ENCODE data around the gene ANKMY1. TPM values are rescaled to one million over a fixed set of nuclear protein-coding genes. Genes with fewer than 3 reads are reported as not detected.

Gene ANKMY1
- total and polyA plus RNA-seq, 4 donors: 9.3 to 34.8 (median 14.8) TPM

- no peak for TF ChIP-seq CTCF (IDR thresholded peaks at IDR 0.05; ENCODE audit: control extremely low read depth, extremely low read depth)
- H3K4me3 ChIP-seq: no peak overlapping the region
- no peak overlapping the region for H3K27ac ChIP-seq (ENCODE audit: low read depth in 1 of 2, low read length in 1 of 2)
- H3K9me3 ChIP-seq (ENCODE audit: control insufficient read depth in 4 of 4, insufficient read depth in 3 of 4, low read length in 3 of 4): no peaks in the 10 kb centered on the region
- ATAC-seq (ENCODE audit: insufficient read depth, low FRiP score) (no peak), DNase-seq (no peak)
- no peaks in the 10 kb centered on the region for H3K27me3 ChIP-seq (ENCODE audit: control insufficient read depth in 3 of 3, insufficient read depth in 3 of 3, low read length in 2 of 3)
- peaks cover 0 to 9% (median 5%) of the 10 kb centered on the region in 5 donors for H3K4me1 ChIP-seq (ENCODE audit: control insufficient read depth in 5 of 5, insufficient read depth in 5 of 5, low read length in 5 of 5)
- H3K36me3 ChIP-seq (ENCODE audit: control insufficient read depth in 4 of 4, insufficient read depth in 4 of 4, low read length in 4 of 4): peaks cover 0 to 35% (median 0%) of the 10 kb centered on the region in 4 donors
- WGBS, 2 donors: 94% methylated on average over 16 of the region's 16 CpGs
- no peak overlapping the region for H3K9ac ChIP-seq (ENCODE audit: insufficient read depth in 1 of 2, low read length in 2 of 2)
Measured at GRCh38 chr2:240600451-240600961, 42.7 kb upstream of the ANKMY1 start.

DNA sequence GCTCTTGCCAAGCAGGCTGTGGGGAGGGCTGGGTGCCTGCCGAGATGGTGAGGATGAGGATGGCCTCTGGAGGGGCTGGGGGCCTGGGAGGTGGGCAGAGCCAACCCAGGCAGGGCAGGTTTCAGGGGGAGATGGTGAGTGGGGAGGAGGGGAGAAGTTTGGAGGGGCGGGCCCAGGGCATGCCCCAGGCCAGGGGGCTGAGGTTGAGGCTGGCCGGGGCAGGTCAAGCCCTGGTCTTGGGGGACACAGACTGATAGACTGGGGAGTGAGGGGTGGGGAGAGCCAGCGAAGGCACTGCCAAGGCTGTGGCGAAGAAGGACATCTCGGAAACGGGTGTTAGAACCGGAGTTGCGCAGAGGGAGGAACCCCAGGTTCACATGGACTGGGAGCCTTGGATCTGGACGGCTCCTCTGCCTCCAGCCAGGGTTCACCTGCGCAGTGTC is 41.4 kb upstream of the ANKMY1 start:
- Histone ChIP-seq H3K9me3 (ENCODE audit: control insufficient read depth in 4 of 4, insufficient read depth in 3 of 4, low read length in 3 of 4) (no peaks in the 10 kb centered on the region), H3K4me3 (no peak overlapping the region), H3K27me3 (ENCODE audit: control insufficient read depth in 3 of 3, insufficient read depth in 3 of 3, low read length in 2 of 3) (no peaks in the 10 kb centered on the region), H3K9ac (ENCODE audit: insufficient read depth in 1 of 2, low read length in 2 of 2) (no peak overlapping the region), H3K4me1 (ENCODE audit: control insufficient read depth in 5 of 5, insufficient read depth in 5 of 5, low read length in 5 of 5) (peaks cover 0 to 16% (median 0%) of the 10 kb centered on the region in 5 donors), H3K27ac (ENCODE audit: low read depth in 1 of 2, low read length in 1 of 2) (no peak overlapping the region), H3K36me3 (ENCODE audit: control insufficient read depth in 4 of 4, insufficient read depth in 4 of 4, low read length in 4 of 4) (peaks cover 0 to 43% (median 0%) of the 10 kb centered on the region in 4 donors)
- DNase-seq (no peak), ATAC-seq (ENCODE audit: insufficient read depth, low FRiP score) (no peak)
- no peak for TF ChIP-seq CTCF (IDR thresholded peaks at IDR 0.05; ENCODE audit: control extremely low read depth, extremely low read depth)
- WGBS, 2 donors: 94 to 97% methylated on average over 11 of the region's 11 CpGs

- Histone ChIP-seq H3K9me3 (ENCODE audit: control insufficient read depth in 4 of 4, insufficient read depth in 3 of 4, low read length in 3 of 4) (no peaks in the 10 kb centered on the region), H3K4me1 (ENCODE audit: control insufficient read depth in 5 of 5, insufficient read depth in 5 of 5, low read length in 5 of 5) (peaks cover 0 to 16% (median 0%) of the 10 kb centered on the region in 5 donors), H3K36me3 (ENCODE audit: control insufficient read depth in 4 of 4, insufficient read depth in 4 of 4, low read length in 4 of 4) (peaks cover 0 to 49% (median 0%) of the 10 kb centered on the region in 4 donors), H3K27me3 (ENCODE audit: control insufficient read depth in 3 of 3, insufficient read depth in 3 of 3, low read length in 2 of 3) (no peaks in the 10 kb centered on the region), H3K9ac (ENCODE audit: insufficient read depth in 1 of 2, low read length in 2 of 2) (no peak overlapping the region), H3K4me3 (no peak overlapping the region), H3K27ac (ENCODE audit: low read depth in 1 of 2, low read length in 1 of 2) (no peak overlapping the region)
- no peak for TF ChIP-seq CTCF (IDR thresholded peaks at IDR 0.05; ENCODE audit: control extremely low read depth, extremely low read depth)
- DNase-seq (no peak), ATAC-seq (ENCODE audit: insufficient read depth, low FRiP score) (no peak)
- 94 to 95% methylated on average over 17 of the region's 17 CpGs for WGBS, 2 donors
Measured at GRCh38 chr2:240598311-240598911, 40.6 kb upstream of the ANKMY1 start.
